ENCODE data around the gene AHDC1.
"Not testable (repeated sequence)": the region's sequence is repeated elsewhere in the genome, so short reads cannot be mapped to it uniquely, and the experiment has no call there.

Gene AHDC1

GRCh38 chr1:27561124-27561899 is 42.6 kb downstream of the AHDC1 start:
- DNase-seq = no peak

DNA sequence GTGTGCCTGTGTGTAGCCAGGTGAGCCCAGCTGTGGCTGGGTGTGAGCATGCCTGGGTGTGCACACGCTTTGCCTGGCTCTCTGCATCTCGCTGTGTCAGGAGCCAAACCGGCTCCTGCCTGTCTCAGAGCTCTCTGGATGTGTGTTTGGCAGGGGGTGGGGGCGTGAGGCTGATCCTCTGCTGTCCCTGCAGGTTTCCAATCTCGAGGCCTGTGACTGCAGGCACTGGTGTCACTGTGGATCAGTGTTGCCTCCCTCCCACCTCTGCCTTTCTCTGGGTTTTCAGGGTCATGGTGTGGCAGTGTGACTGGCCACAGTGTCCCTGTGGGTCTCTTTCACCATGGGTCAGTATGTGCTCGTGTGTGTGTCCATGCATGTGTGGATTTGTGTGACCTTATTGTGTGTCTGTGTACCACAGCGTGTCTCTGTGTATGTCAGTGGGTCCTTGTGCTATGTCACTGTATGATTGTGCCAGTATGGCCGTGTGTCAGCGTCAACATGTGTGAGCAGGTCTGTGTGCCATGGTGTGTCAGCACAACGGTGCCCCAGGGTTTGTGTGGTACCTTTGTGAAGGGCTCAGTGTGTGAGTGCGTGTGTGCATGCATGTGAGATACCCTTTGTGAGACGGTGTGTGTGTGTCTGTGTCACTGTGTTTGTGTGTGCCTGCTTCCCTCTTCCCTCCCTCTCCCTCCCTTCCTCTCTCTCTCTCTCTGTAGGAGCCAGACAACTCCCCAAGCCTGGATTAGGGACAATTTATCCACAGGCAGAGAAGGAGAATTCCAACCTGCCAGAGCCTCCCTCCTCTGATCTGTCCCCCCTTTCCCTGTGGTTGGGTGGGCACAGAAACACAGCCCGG is 43.4 kb downstream of the AHDC1 start:
- DNase-seq = no peak

DNA sequence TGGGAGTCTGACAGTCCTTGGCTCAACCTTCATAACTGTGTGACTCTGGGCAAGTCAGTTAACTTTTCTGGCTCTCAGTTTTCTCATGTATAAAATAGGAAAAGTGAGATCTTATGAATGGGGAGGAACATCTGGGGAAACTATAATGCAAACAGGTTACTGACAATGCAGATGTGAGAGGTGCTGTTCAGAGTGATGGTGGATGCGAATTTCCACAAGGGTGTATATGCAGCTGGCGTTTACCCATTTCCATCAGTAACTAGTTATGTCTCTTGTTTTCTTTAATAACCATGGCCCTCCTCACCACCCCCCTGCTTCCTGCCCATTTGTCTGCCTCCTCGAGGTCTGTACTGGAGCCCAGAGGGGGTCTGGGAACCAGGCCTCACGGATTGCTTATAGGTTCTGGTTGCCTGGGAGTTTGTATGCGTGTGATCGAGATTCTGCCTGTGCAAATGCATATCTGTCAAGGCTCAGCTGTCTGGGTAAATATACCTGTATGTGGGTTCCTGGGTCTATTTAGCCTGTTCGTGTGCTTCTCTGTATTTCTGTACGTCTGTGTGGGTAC is 44.4 kb downstream of the AHDC1 start:
- no peak for DNase-seq

- DNase-seq = no peak
Measured at GRCh38 chr1:27557596-27558340, 46.2 kb downstream of the AHDC1 start.

DNA sequence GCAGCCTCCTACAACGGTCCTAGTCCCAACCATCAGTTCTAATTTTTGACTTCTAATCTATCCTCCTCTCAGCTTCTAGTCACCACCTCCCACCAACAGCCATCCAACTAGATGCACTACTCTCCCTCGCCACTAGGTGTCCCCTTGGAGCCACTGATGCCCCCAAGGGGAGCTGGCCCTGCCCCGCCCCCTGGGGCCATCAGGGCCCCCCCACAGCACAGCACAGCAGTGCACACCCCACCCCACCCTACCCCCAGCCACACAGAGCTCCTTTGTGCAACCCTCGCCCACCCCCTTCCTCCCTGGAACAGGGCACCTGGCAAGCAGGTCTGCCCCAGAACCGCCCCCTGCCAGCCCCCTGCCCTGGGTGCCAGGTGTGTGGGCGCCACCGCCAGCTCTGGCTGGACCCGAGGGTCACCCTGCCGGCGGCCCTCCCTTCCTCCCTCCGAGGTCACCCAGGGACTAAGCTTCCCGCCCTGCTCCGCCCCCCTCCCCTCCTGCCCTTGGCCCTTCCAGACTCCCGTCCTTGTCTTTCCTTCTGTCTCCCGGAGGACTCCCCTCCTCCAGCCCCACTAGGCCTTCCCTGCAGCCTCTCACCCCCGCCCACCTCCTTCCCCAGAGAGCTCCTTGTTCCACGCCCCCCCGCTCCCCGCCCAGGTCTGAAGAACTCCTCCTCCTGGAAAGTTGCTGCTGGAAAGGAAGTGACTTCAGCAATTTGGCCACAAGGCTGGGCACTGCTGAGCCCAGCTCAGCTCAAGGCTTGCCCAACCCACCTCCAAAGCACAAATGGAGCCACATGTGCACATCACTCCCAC is 47.0 kb downstream of the AHDC1 start:
- peak; percentile 69 for DNase-seq

DNA sequence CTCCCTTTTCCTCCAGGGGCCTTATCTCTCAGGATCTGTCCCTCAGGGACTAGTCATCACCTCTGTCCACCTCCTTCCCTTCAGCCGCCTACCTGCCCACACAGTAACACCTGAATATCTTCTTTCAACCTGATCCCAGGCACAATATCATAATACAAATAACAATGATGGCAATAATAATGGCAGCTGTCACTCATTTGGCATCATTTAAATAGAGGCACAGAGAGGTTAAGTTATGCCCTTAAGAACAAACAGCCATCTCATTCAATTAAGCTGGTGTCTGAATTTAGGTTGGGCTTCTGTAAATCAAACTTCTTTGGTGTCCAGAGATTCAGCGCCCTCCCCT is 47.5 kb downstream of the AHDC1 start:
- DNase-seq = no peak

- DNase-seq = no peak
Measured at GRCh38 chr1:27555700-27556424, 48.1 kb downstream of the AHDC1 start.

DNA sequence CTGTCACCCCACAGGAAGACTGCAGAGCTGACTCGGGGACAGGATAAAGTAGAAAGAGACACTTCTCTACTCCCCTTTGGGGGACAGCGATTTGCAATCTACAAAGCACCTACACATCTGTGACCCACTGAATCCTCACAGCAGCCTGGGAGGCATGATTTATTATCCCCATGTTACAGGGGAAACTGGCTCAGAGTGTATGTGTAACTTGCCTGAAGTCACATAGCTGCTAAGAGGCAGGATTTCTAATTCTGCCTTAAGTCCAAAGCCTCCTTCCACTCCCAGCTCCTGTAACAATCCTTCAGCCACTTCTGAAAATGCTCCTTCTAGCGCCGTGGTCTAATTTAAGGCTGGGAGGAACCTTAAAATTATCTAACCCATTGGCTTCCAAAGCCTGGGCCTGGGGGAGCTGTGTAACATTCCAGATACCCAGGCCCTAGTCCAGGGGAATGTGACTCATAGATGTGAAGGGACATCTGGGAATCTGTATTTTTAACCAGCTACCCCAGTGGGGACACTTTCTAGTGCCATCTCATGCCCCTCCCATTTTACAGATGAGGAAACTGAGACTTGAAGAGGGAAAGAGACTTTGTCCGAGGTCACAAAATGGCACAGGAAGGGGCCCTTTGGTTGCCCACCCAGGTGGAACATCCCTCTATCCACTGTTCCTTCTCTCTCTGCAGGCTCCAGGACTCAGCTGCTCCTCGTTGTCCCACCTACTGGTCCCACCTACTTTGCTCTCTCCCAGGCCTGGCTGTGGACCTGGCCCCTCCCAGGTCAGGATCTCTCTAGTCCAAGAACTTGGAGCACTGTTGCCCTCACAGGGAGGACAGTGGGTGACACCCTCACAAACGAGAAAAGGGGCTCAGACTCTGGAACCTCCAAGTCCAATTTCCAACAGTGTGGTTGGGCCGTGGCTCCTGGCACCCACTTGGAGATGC is 48.9 kb downstream of the AHDC1 start:
- no peak for DNase-seq

- DNase-seq = no peak
Measured at GRCh38 chr1:27554293-27554692, 49.7 kb downstream of the AHDC1 start.

GRCh38 chr1:27553823-27554222 is 50.1 kb downstream of the AHDC1 start:
- not testable (repeated sequence) for DNase-seq

DNA sequence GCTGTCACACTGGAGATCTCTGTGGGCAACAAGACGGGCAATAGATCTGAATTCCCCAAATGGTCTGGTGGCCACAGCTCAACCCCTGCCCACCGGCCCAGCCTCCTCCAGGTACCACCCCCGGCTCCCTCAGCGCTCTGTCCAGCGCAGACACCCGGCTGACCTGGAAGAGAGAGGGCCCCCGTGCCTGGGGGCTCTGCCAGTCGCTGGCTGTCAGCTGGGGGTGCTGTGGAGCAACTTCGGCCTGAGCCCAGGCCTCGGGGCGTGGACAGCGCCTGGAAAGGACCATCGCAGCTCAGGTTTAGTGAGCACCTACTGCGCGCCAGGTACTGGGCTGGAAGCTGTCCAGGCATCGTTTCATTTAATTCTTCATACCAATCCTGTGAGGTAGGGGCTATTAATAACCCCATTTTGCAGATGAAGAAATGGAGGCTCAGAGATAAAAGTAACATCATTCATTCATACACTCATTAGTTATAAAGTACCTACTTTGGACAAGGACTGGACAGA is 51.0 kb downstream of the AHDC1 start:
- DNase-seq = no peak

DNA sequence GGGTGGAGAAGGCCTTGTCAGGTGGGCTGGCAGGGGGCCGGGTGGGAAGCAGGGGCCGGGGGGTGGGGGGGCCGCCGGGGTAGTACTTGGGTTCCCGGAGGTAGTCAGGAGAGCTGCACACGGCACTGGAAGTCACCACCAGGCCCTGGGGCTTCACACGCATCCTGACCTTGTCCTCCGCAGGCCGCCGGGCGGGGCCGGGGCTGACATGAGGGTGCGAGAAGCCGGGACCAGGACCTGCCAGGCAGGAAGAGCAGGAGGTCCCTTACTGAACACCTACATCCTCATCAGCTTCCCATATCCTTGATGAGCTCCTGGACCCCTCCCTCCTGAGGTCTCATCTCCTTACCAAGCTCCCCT is 52.0 kb downstream of the AHDC1 start:
- no peak for DNase-seq

DNA sequence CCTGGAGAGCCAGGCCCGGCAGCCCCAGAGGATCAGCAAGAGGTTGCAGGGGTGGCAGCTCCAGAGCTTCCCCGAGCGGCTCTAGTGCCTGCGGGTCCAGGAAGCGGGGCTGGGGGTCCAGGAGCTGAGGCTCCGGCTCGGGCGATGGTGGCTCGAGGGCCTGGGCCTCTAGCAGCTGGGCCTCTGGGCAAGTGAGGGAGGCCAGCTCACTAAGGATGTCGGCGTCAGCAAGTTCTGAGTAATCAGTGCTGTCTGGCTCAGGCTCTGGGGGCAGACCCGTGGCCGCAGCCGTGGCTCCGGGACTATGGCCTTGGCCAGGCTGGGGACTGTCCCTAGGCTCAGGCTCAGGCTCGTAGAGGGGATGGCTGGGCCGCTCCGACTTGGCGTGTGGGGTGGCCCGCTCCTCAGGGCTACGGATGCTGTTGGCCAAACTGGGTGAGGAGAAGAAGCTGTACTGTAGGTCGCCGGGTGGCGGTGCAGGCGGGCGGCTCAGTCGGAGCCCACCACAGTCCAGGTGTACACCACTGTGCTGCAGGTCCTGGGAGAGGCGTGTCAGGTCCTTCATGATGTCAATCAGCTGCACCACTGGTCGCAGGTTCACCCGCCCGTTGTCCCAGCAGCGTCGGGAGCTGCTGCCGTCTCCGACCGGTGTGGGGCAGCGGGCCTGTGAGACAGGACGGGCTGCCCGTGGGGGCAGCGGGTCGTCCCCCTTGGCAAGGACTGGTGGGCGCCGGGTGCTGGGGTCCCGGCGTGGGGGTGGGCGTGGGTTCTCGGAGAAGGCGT is 52.6 kb downstream of the AHDC1 start:
- no peak for DNase-seq

DNA sequence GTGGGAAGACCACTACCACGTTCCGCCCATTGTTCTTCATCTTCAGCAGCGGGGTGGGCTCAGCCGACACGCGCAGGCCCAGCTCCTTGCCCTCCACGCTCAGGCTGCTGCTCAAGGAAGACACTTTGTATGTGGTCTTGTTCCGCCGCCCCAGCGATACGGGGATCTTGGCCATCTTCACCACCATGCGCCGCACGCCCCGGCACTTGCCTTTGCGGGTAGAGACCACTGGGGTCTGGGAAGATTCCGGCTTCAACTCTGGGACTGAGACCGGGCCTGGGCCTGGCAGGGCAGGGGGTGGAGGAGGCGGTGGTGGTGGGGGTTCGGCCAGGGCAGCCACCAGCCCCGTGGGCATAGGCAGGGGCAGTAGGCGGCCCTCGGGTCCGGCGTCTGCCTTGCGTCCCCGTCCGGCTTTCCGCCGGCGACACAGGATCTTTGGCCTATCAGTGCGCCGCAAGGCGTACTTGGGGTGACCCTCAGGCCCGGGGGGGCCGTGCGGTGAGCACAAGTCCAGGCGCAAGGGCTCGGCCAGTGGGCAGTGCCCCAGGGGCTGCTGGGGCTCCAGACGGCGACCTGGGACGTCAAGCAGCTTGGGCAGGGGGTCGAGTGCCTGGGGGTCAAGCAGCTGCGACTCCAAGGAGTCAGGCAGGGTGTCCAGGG is 53.3 kb downstream of the AHDC1 start:
- DNase-seq = no peak

DNA sequence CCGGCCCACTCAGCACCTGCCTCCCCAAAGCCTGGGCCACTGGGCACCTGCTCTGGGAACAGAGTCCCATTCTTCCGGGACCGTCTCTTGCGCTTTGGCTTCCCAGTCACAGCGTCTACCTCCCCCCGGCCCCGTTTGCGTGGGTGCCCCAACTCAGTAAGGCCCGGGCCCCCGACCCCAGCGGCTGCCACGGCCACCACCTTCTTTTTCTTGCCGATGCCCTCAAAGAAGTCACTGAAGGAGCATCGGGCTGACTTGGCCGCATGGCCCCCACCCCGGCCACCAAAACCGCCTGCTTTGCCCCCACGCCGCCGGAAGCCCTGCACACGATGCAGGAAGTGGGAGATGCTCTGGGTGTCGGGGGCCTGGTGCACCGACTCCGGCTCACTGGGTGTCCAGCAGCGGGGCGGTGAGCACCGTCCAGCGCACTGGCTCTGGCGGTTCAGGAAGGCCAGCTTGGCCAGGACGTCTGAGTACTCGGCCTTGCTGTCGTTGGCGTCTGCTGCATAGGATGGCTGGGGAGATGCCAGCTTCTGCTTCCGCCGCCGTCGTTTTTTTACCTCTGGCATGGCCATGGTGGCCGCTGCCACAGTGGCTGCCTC is 54.0 kb downstream of the AHDC1 start:
- DNase-seq = no peak

DNA sequence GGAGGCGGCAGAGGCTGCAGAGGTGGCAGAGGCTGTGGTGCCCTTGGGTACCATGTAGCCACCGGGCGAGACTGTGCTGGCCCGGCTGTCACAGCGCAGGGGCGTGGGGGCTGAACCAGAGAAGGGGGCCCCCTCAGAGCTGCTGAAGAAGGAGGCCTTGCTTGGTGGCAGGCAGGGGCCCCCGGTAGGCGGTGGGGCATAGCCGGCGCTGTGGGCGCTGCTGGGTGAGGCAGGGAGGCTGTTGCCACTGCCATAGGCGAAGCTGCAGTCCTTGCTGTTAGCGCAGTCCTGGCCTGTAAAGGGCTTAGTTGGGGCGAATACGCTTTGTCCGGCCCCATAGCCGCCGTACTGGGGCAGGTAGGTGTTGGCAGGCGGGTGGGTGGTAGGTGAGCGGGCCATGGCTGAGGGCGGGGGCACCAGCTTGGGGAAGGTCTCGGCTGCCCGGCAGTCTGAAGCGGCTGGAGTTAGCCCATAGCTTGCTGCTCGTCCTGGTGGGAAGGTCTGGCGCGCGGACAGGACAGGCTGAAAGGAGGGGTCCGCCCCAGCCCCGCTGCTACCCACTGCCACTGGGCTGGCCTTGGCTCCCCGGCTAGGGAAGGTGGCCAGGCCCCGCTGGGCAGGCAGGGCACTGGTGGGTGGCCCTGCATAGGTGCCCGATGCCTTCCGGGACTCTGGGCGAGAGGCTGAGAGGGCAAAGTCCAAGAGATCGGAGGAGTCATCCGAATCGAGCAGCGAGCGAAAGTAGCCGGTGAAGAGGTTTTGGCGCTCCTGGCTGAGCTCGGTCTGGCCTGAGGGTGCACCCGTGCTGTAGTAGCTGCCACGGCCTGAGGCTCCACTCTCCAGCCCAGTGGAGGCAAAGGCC is 54.9 kb downstream of the AHDC1 start:
- DNase-seq = no peak

DNA sequence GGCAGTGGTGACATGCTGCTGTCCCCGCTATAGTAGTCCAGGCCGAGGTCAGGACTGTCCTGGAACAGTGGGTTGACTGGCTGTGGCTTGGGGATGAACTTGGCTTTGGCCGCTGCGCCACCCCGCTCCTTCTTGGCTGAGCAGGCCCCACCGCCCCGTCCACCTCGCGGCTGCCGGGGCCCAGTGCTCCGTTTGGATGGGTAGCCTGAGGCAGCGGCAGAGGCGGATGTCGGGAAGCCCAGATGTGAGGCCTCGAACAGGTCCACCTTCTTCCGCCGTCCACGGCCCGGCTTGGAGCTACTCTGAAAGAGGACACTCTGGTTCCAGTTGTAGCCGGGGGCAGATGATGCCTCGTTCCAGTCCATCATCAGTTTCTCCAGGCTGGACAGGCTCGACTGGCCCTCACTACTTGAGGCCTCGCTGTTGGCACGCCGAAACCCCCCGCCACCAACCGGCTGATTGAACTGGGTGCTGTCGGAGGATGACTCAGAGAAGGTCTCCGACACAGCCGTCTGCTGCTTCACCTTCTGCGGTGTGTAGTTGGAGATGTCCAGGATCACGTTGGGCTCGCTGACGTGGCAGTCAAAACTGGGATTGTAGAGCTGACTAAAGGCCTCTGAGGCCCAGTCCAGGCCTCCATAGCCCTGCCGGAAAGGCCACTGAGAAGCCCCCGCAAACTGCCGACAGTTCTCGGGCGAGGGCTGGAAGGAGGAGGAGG is 55.6 kb downstream of the AHDC1 start:
- no peak for DNase-seq
